Measurements from ENCODE around the gene SLC25A1. TPM values are rescaled to one million over a fixed set of nuclear protein-coding genes. Genes with fewer than 3 reads are reported as not detected.
"Not testable (repeated sequence)": the region's sequence is repeated elsewhere in the genome, so short reads cannot be mapped to it uniquely, and the experiment has no call there.

The SLC25A1 gene
- total RNA-seq, 1 donor from 2014 or later: 99.8 TPM

DNA sequence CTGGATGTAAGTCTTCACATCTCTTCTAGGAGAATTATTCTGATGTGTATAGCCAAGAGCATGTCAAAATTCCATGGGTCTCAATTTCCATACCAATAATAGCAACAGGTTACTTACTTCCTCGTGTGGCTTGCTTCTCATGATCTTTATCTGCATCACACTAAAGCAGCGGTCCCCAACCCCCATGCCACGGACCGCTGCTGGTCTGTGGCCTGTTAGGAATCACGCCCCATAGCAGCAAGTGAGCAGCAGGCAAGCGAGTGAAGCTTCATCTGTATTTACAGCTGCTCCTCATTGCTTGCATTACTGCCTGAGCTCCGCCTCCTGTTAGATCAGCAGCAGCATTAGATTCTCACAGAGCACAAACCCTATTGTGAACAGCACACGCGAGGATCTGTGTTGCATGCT is 28.9 kb upstream of the SLC25A1 start:
- H3K4me1 Mint-ChIP-seq (ENCODE audit: low read depth): no peaks in the 10 kb centered on the region
- TF ChIP-seq, protein P1, sequence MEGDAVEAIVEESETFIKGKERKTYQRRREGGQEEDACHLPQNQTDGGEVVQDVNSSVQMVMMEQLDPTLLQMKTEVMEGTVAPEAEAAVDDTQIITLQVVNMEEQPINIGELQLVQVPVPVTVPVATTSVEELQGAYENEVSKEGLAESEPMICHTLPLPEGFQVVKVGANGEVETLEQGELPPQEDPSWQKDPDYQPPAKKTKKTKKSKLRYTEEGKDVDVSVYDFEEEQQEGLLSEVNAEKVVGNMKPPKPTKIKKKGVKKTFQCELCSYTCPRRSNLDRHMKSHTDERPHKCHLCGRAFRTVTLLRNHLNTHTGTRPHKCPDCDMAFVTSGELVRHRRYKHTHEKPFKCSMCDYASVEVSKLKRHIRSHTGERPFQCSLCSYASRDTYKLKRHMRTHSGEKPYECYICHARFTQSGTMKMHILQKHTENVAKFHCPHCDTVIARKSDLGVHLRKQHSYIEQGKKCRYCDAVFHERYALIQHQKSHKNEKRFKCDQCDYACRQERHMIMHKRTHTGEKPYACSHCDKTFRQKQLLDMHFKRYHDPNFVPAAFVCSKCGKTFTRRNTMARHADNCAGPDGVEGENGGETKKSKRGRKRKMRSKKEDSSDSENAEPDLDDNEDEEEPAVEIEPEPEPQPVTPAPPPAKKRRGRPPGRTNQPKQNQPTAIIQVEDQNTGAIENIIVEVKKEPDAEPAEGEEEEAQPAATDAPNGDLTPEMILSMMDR (IDR thresholded peaks at IDR 0.05; ENCODE audit: unreplicated experiment): no peak
- no peak overlapping the region for H3K4me3 Mint-ChIP-seq (ENCODE audit: low read depth)

DNA sequence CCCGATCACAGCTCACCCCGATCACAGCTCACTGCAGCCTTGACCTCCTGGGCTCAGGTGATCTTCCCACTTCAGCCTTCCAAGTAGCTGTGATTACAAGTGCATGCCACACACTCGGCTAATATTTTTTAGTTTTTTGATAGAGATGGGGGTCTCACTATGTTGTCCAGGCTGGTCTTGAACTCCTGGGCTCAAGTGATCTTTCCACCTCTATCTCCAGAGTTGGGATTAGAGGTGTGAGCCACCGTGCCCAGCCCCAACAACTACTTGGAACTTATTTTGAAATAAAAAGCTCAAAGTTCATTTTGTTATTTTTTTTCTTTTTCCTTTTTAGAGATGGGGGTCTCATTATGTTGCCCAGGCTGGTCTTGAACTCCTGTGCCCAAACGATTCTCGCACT is 27.8 kb upstream of the SLC25A1 start:
- Mint-ChIP-seq H3K4me1 (ENCODE audit: low read depth) (no peaks in the 10 kb centered on the region), H3K9me3 (ENCODE audit: low read depth) (peaks cover 3% of the 10 kb centered on the region), H3K36me3 (ENCODE audit: insufficient read depth) (no peaks in the 10 kb centered on the region), H3K27me3 (no peaks in the 10 kb centered on the region), H3K27ac (no peak overlapping the region), H3K4me3 (ENCODE audit: low read depth) (no peak overlapping the region)
- no peak for DNase-seq (ENCODE audit: low spot score, unreplicated experiment)
- TF ChIP-seq, protein P1 (IDR thresholded peaks at IDR 0.05; ENCODE audit: unreplicated experiment): no peak

More for the DNA sequence above, 28.9 kb upstream of the SLC25A1 start:
- Mint-ChIP-seq H3K27ac (no peak overlapping the region), H3K27me3 (no peaks in the 10 kb centered on the region), H3K36me3 (ENCODE audit: insufficient read depth) (no peaks in the 10 kb centered on the region), H3K9me3 (ENCODE audit: low read depth) (peaks cover 3% of the 10 kb centered on the region)
- DNase-seq (ENCODE audit: low spot score, unreplicated experiment): no peak

DNA sequence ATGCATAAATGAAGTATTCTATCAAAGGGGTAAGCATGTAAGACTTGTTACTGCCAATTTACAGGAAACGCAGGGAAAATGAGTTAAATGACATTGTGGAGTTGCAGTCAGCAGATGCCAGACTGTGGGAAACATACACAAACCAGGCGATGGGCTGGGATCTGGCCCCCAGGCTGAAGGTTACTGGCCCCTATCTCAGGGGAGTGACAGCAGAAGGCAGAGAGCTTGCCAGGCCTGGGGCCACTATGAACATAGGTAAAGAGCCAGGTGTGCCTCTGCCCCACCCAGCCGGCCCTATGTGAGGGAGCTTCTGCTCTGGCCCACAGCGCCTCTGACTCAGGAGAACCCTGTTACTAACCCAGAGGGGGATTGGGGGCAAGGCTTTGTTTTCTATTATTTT is 26.1 kb upstream of the SLC25A1 start:
- H3K4me1 Mint-ChIP-seq (ENCODE audit: low read depth): no peaks in the 10 kb centered on the region
- no peaks in the 10 kb centered on the region for H3K36me3 Mint-ChIP-seq (ENCODE audit: insufficient read depth)
- DNase-seq (ENCODE audit: low spot score, unreplicated experiment): no peak
- no peak overlapping the region for H3K4me3 Mint-ChIP-seq (ENCODE audit: low read depth)
- TF ChIP-seq, protein P1 (IDR thresholded peaks at IDR 0.05; ENCODE audit: unreplicated experiment): no peak
- no peak overlapping the region for H3K27ac Mint-ChIP-seq
- no peaks in the 10 kb centered on the region for H3K27me3 Mint-ChIP-seq
- peaks cover 3% of the 10 kb centered on the region for H3K9me3 Mint-ChIP-seq (ENCODE audit: low read depth)

DNA sequence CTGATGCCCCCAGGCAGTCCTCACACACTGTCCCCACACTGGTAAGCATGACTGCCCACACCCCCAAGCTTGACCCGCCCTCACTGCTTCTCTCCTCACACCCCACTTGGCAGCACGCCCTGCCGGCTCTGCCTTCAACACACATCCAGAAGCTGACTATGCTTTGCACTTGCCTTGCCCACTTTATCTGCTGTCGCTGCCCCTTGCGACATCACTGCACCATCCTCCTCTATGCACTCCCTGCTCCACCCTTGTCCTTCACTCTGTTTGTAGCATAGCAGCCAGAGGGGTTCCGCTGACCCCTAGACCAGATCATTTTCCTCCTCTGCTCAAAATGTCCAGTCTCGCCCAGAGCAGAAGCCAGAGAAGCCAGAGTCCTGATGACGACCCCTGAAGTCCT is 25.3 kb upstream of the SLC25A1 start:
- Mint-ChIP-seq H3K4me1 (ENCODE audit: low read depth) (no peaks in the 10 kb centered on the region), H3K27ac (no peak overlapping the region), H3K9me3 (ENCODE audit: low read depth) (peaks cover 3% of the 10 kb centered on the region), H3K36me3 (ENCODE audit: insufficient read depth) (no peaks in the 10 kb centered on the region), H3K4me3 (ENCODE audit: low read depth) (no peak overlapping the region), H3K27me3 (no peaks in the 10 kb centered on the region)
- TF ChIP-seq, protein P1 (IDR thresholded peaks at IDR 0.05; ENCODE audit: unreplicated experiment): no peak
- DNase-seq (ENCODE audit: low spot score, unreplicated experiment): no peak

DNA sequence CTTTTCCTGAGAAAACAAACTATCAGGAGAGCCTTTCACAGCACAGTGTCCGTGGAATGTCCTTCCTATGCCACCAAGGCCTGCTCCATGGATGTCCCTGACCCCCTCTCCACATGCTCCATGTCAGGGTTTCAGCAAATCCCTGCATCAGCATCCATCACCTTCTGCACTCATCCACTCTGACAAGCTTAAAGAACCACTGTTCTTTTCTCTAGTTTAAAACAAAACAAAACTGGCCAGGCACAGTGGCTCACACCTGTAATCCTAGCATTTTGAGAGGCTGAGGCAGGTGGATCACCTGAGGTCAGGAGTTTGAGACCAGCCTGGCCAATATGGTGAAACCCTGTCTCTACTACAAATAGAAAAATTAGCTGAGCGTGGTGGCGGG is 24.3 kb upstream of the SLC25A1 start:
- H3K27ac Mint-ChIP-seq; DNase-seq (ENCODE audit: low spot score, unreplicated experiment); H3K36me3 Mint-ChIP-seq (ENCODE audit: insufficient read depth); H3K27me3 Mint-ChIP-seq; H3K4me1 Mint-ChIP-seq (ENCODE audit: low read depth); H3K4me3 Mint-ChIP-seq (ENCODE audit: low read depth); H3K9me3 Mint-ChIP-seq (ENCODE audit: low read depth): not testable (repeated sequence)

DNA sequence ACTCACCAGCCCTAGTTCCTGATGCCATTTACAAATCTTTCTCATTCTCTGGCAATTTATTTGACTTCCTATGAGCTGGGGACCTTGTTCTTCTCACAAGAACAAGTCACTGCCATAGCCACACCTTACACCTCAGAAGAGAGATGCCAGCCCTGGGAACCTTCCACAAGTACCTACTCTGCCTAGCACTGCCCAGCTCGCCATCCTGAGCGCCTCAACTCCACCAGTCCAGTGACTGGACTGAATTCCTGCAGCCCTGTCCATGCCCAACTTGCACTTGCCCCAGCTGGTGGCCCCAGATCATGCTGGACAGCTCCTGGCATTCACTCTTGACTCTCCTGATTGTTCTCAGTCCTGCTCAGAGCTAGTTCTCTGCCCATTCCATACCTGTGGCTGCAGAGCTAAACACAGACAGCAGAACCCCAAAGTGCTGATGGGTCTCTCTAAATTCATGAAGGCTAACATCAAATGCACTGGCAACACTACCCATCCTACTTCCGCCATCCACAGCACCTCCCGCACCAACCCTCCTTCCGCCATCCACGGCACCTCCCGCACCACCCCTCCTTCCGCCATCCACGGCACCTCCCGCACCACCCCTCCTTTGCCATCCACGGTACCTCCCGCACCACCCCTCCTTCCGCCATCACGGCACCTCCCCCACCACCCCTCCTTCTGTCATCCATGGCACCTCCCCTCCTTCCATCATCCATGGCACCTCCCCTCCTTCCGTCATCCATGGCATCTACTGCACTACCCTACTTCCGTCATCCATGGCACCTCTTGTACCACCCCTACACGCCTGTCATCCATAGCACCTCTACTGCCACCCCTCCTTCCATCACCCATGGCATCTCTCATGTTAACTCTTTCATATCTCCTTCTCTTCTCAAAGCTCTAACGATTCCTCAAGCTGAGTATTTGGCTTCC is 23.6 kb upstream of the SLC25A1 start:
- no peak overlapping the region for H3K4me3 Mint-ChIP-seq (ENCODE audit: low read depth)
- no peak overlapping the region for H3K27ac Mint-ChIP-seq
- peaks cover 3% of the 10 kb centered on the region for H3K9me3 Mint-ChIP-seq (ENCODE audit: low read depth)
- no peaks in the 10 kb centered on the region for H3K27me3 Mint-ChIP-seq
- no peak for DNase-seq (ENCODE audit: low spot score, unreplicated experiment)
- no peaks in the 10 kb centered on the region for H3K36me3 Mint-ChIP-seq (ENCODE audit: insufficient read depth)
- no peaks in the 10 kb centered on the region for H3K4me1 Mint-ChIP-seq (ENCODE audit: low read depth)
- TF ChIP-seq, protein P1 (IDR thresholded peaks at IDR 0.05; ENCODE audit: unreplicated experiment): no peak
